HG03457 (cell line): ENCODE measurements around the gene CACNA1I.

ENCODE experiments used
- ATAC-seq: cut with Tn5 transposase; IDR thresholded peaks from one replicate; pipeline ENCODE4 v1.9.1; 2021; ENCODE audit warnings: moderate number of reproducible peaks; ENCODE audit not compliant: unreplicated experiment

Gene CACNA1I

DNA sequence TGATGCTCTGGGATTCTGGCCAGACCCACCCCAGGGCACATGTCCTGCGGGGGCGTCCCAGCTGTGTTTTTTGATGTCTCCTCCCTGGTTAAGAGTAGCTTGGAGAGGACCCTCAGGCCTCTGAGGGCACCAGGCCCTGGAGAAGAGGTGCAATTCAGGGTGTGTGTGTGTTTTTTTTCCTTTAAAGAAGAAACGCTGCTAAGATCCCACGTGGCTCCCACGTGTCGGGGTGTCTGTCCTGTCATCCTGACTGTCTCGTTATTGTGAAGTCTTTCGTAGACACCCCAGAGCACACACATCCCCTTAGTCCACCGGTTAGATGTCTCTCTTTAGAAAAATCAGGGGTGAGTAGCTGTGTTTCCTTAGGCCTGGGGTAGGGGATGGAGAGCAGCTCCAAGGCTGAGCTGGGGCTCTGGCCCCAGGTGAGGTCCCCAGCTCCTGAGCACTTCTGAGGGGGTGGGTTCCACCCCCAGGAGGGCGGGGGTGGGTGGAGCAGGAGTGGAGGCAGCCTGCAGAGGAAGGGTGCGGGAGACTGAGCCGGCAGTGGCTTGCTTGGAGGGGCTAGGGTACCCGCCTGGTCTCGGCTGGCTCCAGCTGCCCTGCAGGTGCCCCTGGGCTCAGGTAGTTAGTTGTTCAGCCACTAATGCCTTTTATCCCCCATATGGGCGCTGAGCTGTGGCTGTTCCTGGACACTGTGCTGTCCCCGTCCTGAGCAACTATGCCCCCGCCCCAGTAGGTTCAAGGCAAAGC, 116.4 kb downstream of the CACNA1I start:
- no peak for ATAC-seq

GRCh38 chr22:39688186-39688785, 117.7 kb downstream of the CACNA1I start:
- ATAC-seq = no peak

DNA sequence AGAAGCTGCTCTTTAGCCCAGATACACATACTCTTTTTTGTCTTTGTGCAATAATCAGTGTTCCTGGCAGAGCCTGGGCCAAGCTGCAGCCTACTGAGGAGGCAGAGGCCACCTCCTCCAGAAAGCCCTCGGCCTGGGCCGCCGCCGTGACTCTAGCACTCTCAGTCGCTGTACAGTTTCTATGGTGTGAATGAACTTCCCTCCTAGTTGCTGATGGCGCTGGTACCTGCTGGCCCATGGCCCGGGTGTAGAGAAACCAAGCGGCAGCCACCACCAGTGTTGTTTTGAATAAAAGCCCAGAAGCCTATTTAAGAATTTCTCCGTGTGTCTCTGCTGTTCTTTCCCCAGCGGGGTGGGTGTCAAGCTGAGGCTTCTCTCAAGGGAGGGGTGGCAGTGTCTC, 118.9 kb downstream of the CACNA1I start:
- no peak for ATAC-seq

DNA sequence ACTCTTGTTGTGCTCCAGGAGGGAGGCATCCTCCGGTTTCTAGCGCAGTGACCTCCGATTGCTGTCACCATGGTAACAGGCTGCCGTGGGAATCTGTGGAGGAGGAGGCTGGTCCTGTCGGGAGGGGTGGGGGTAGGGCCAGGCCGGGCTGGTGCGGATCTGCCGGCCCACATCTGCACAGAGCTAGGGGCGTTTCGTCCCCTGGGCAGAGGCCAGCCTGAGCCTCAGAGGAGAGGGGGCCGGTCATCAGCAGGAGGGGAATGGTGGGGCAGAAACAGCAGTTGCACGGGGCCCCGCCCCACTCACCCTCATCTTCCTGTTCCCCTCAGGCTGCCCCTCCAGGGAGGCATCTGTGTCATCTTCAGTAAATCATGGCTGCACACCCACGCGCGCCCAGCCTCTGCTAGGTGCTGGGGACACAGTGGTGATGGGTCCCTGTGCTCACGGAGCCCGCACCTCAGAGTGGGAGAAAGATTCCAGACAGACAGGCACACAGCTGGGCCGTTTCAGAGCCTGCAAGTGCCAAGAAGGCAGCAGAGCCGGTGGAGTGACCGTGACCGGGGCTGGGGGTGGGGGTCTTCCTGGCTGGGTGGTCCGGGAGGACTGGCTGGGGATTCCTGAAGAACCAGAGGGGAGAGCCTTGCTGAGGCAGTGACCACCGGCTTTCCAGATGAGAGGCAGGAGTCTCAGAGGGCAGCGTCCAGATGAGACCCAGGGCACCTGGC, 120.5 kb downstream of the CACNA1I start:
- ATAC-seq = no peak

- no peak for ATAC-seq
Measured at GRCh38 chr22:39693943-39694500, 123.5 kb downstream of the CACNA1I start.

DNA sequence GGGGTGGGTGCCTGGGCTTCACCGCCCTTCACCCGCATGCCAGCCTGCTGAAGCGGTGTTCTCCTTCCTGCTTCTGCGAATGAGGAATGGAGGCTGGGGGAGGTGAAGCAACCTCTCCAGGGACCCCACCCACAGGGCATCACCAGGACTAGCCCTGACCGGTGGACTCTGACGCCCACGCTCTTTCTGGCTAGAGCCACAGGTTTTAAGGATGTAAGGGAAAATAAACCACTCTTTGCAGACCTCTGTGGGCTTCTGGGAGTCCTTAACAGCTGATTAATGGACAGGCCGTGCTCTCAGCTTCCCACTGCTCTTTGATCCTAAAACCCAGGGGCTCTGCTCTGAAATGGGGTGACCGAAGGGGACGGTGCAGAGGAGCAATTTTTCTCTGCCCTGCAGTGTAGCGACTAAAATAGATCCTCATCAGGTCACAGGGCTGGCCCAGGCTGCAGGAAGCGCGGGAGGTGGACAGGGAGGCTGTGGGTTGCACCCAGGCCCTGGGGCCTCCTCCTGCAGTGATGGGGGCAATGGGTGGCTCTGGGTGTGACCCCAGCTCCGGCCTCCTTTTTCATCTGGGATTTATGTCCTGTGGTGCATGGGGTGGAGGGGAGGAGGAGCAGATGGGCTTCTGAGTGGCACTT, 127.4 kb downstream of the CACNA1I start:
- no peak for ATAC-seq

DNA sequence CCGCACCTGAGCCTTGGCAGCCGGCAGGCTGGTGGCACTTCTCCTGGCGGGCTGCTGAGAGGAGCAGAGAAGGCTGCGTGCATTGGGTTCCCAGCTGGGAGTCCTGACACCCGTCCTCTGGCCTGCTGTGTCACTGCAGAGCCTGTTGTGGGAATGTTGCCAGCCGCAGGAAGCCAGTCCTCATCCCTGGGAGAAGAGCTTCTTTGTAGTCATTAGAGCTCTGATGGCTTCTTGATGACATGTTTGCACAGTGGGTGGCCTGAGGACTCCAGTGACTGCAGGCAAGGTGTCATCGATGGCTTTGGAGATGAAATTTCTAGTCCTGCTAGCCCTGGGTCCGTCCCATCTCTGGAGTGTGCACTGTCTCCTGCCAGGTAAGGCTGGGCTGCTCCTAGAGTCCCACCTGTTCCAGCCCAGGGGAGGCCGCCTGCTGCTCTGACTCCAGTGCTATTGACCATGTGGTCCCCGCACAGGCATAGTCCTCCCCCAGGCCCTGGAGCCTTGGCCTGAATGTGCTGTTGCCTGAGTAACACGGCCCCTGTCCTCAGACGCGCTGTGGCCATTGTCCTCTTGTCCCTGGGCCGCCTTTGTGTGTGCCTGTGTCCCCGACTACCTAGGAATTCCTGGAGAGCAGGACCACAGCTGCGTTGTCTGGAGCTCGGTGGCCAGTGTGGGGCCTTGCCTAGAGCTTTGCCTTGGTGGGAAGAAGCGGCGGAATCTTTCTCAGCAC, 129.2 kb downstream of the CACNA1I start:
- ATAC-seq = no peak

- ATAC-seq = no peak
Measured at GRCh38 chr22:39700565-39700964, 130.0 kb downstream of the CACNA1I start.

GRCh38 chr22:39703091-39703490, 132.5 kb downstream of the CACNA1I start:
- ATAC-seq = no peak

DNA sequence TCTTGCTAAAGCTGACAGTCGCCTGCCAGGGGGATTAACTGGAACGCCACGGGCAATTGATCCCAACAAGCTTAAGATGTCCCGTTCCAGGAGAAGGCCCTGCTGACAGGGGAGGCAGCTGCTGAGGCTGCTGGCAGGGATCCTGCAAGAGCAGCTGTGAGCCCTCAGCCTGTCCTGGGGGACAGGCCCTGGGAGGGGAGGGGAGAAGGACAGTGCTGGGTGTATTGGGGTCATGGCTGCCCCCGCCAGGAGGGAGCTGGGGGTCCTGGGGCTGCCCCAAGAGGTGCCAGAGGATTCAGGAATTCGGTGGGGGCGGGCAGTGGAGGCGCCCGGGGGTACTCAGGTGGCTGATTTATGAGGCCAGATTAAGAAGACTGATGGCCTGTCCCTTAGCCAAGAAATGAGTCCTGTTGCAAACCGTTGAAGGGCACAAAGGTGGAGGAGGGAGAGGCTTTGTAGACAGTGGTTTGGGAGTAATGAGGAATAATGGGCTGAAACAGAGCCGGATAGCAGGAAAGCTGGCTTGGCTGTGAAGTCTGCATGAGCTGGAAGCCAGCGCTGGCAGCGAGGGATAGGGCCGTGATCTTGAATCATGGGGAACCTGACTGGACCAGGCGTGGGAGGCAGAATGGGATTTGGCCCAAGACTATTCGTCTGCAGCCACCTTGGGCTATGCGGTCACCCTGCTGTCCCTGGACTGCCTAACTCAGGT, 133.5 kb downstream of the CACNA1I start:
- no peak for ATAC-seq

GRCh38 chr22:39705386-39705785, 134.8 kb downstream of the CACNA1I start:
- no peak for ATAC-seq

GRCh38 chr22:39706376-39707140, 136.0 kb downstream of the CACNA1I start:
- ATAC-seq = no peak

- no peak for ATAC-seq
Measured at GRCh38 chr22:39707351-39707750, 136.8 kb downstream of the CACNA1I start.

GRCh38 chr22:39707816-39708215, 137.3 kb downstream of the CACNA1I start:
- ATAC-seq = no peak

- ATAC-seq = no peak
Measured at GRCh38 chr22:39710380-39711150, 140.0 kb downstream of the CACNA1I start.

DNA sequence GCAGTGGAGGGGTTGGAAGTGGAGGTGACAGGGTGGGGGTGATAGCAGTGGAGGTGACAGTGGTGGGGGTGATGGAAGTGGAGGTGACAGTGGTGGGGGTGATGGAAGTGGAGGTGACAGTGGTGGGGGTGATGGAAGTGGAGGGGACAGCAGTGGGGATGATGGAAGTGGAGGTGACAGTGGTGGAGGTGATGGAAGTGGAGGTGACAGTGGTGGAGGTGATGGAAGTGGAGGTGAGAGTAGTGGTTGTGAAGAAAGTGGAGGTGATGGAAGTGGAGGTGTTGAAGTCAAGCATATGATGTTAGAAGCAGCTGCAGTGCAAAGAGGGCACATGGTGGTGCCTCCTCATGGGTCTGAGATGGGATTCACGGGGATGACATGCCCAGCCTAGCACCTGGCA, 141.5 kb downstream of the CACNA1I start:
- no peak for ATAC-seq

GRCh38 chr22:39712751-39713525, 142.4 kb downstream of the CACNA1I start:
- ATAC-seq = no peak

DNA sequence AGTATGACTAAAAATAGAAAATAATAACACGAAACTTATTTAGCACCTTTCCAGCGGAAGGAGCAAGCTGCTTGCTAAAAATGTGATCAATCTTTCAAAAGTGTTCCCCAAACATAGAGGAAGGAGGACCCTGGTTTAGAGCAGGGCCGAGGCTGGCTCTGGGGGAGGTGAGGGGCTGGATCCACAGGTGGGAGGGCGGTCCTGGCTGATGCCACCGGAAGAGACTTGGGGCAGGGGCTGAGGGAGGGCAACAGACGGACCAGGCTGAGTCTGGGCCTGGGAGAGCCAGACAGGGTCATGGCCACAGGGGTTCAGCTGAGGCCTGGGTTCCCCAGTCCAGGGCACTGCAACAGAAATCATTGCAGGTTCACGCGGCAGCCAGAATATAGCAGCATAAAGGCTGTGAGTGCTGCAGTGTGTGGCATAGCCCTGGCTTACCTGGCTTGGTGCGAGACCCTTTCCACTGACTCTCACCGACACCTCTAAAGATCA, 143.3 kb downstream of the CACNA1I start:
- no peak for ATAC-seq
